AG08395 (cell line): ENCODE results near the gene PACRGL.

Source experiments
- DNase-seq: peaks from one replicate; pipeline ENCODE4 v3.0.0; 2012; ENCODE audit warnings: mixed read lengths, low spot score

PACRGL gene

GRCh38 chr4:20700007-20700761 lies at the start of gene PACRGL:
PACRGL (plus strand) TSS chr4:20700458; CDS start chr4:20704482, 4,024 bp downstream.
- peak; percentile 96 for DNase-seq

- DNase-seq, result no peak
These were observed 47.9 kb upstream of the PACRGL start for GRCh38 chr4:20652226-20652885.

GRCh38 chr4:20658456-20658855 lies 41.8 kb upstream of the PACRGL start:
- DNase-seq, result no peak

GRCh38 chr4:20662851-20663250 lies 37.4 kb upstream of the PACRGL start:
- no peak for DNase-seq

GRCh38 chr4:20666012-20666860 lies 34.0 kb upstream of the PACRGL start:
- DNase-seq, result no peak

GRCh38 chr4:20672262-20672661 lies 28.0 kb upstream of the PACRGL start:
- no peak for DNase-seq

GRCh38 chr4:20675786-20676185 lies 24.5 kb upstream of the PACRGL start:
- no peak for DNase-seq

- DNase-seq, result no peak
These were observed 23.6 kb upstream of the PACRGL start for GRCh38 chr4:20676501-20677197.

GRCh38 chr4:20678400-20678799 lies 21.9 kb upstream of the PACRGL start:
- DNase-seq, result no peak

GRCh38 chr4:20679951-20680350 lies 20.3 kb upstream of the PACRGL start:
- DNase-seq, result no peak

GRCh38 chr4:20680736-20681135 lies 19.5 kb upstream of the PACRGL start:
- no peak for DNase-seq

GRCh38 chr4:20681271-20681670 lies 19.0 kb upstream of the PACRGL start:
- DNase-seq, result no peak

GRCh38 chr4:20682853-20683252 lies 17.4 kb upstream of the PACRGL start:
- no peak for DNase-seq

- DNase-seq, result no peak
These were observed 16.5 kb upstream of the PACRGL start for GRCh38 chr4:20683766-20684165.

- DNase-seq, result peak; percentile 36
These were observed 15.2 kb upstream of the PACRGL start for GRCh38 chr4:20684852-20685763.

- peak; percentile 71 for DNase-seq
These were observed 12.4 kb upstream of the PACRGL start for GRCh38 chr4:20687864-20688263.

- DNase-seq, result no peak
These were observed 3.4 kb upstream of the PACRGL start for GRCh38 chr4:20696815-20697214.

GRCh38 chr4:20698382-20698781 lies 1.9 kb upstream of the PACRGL start:
- DNase-seq, result no peak

- no peak for DNase-seq
These were observed 1.4 kb upstream of the PACRGL start for GRCh38 chr4:20698820-20699219.

GRCh38 chr4:20711335-20711734 lies 11.1 kb downstream of the PACRGL start:
- no peak for DNase-seq

GRCh38 chr4:20723019-20723418 lies 22.8 kb downstream of the PACRGL start:
- DNase-seq, result peak; percentile 13
